ENCODE data around the gene PDHX. TPM values are rescaled to one million over a fixed set of nuclear protein-coding genes. Genes with fewer than 3 reads are reported as not detected.

The PDHX gene
- total and polyA plus RNA-seq, 10 of the 15 experiments (the other 5 are each of a cell fraction or from before 2014, with no cell fraction given): 14.5 to 41.9 (median 28.0) TPM

- Histone ChIP-seq H4K20me1 (ENCODE audit: control insufficient read depth, insufficient read depth) (no peaks in the 10 kb centered on the region), H3K4me1 (ENCODE audit: control insufficient read depth, insufficient read depth, low read length) (peaks cover 8% of the 10 kb centered on the region; the same call in 1 of the 2 replicates), H3K27ac (ENCODE audit: control insufficient read depth, insufficient read depth) (no peak overlapping the region), H2AFZ (ENCODE audit: control insufficient read depth, low read depth, low read length) (no peak overlapping the region), H3K9ac (ENCODE audit: control insufficient read depth, insufficient read depth, low read length) (no peak overlapping the region), H3K4me2 (ENCODE audit: control insufficient read depth, insufficient read depth) (peak overlapping the region; percentile 43; the same call in 1 of the 2 replicates), H3K9me3 (replicated peaks; ENCODE audit: control insufficient read depth, insufficient read depth, low read length) (no peaks in the 10 kb centered on the region), H3K36me3 (ENCODE audit: control insufficient read depth in 2 of 2, insufficient read depth in 2 of 2, low read length in 1 of 2) (no peaks in the 10 kb centered on the region), H3K27me3 (replicated peaks in 1 of 2; ENCODE audit: control insufficient read depth in 2 of 2, insufficient read depth in 2 of 2, low read length in 1 of 2) (no peaks in the 10 kb centered on the region), H3K4me3 (no peak overlapping the region), H3K79me2 (ENCODE audit: control insufficient read depth, insufficient read depth, low read length) (no peaks in the 10 kb centered on the region)
- DNase-seq (ENCODE audit: low read depth, low spot score) (no peak), ATAC-seq (peak; percentile 74), FAIRE-seq (peak; percentile 38)
- intact Hi-C loops (cut with micrococcal nuclease; ENCODE audit: unreplicated experiment): loop anchor here (1.0 kb wide), 3 partner anchors 240 to 393 kb away; no protein-coding TSS in a partner anchor
- RAD21 ChIA-PET (ENCODE audit: unreplicated experiment): interaction anchor here (0.6 to 6.9 kb wide), 14 partner anchors 71 to 393 kb away, joined by 3 to 79 read pairs (median 4); no protein-coding TSS in a partner anchor
- SMC1A ChIA-PET (ENCODE audit: uncharacterized antibody, unreplicated experiment): interaction anchor here (0.6 to 15.3 kb wide), 24 partner anchors 10 to 394 kb away, joined by 3 to 234 read pairs (median 4); partner anchors contain the start of gene CD44
- in situ Hi-C loops (cut with MboI): loop anchor here (5.0 kb wide), 2 partner anchors 239 to 394 kb away; no protein-coding TSS in a partner anchor
- POLR2A ChIA-PET: no interaction called here
- no TSS peak for BruUV-seq (replicated peaks)
- no peak for TF ChIP-seq ZNF217 (IDR thresholded peaks at IDR 0.05)
- peak; percentile 24 to 62 (median 41); a peak in 5 of 6 replicates for TF ChIP-seq CTCF (IDR thresholded peaks at IDR 0.05 in 2 of 3, conservative IDR thresholded peaks at IDR 0.05 in 1 of 3; ENCODE audit: control insufficient read depth in 2 of 3, extremely low read depth in 1 of 3, insufficient read depth in 1 of 3, low read depth in 3 of 3, low read length in 3 of 3)
- TF ChIP-seq MEF2A (IDR thresholded peaks at IDR 0.05; ENCODE audit: insufficient read depth, low read depth, low read length): peak; percentile 27; the same call in 1 of the 2 replicates
- TF ChIP-seq KAT2A (conservative IDR thresholded peaks at IDR 0.05; ENCODE audit: control insufficient read depth, low read depth, low read length): no peak
- TF ChIP-seq, protein P1, sequence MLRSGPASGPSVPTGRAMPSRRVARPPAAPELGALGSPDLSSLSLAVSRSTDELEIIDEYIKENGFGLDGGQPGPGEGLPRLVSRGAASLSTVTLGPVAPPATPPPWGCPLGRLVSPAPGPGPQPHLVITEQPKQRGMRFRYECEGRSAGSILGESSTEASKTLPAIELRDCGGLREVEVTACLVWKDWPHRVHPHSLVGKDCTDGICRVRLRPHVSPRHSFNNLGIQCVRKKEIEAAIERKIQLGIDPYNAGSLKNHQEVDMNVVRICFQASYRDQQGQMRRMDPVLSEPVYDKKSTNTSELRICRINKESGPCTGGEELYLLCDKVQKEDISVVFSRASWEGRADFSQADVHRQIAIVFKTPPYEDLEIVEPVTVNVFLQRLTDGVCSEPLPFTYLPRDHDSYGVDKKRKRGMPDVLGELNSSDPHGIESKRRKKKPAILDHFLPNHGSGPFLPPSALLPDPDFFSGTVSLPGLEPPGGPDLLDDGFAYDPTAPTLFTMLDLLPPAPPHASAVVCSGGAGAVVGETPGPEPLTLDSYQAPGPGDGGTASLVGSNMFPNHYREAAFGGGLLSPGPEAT (IDR thresholded peaks at IDR 0.05; ENCODE audit: low read depth): no peak
- peak; percentile 71; the same call in 1 of the 2 replicates for TF ChIP-seq SMC3 (IDR thresholded peaks at IDR 0.05; ENCODE audit: borderline replicate concordance, low read length)
- TF ChIP-seq, protein P2, sequence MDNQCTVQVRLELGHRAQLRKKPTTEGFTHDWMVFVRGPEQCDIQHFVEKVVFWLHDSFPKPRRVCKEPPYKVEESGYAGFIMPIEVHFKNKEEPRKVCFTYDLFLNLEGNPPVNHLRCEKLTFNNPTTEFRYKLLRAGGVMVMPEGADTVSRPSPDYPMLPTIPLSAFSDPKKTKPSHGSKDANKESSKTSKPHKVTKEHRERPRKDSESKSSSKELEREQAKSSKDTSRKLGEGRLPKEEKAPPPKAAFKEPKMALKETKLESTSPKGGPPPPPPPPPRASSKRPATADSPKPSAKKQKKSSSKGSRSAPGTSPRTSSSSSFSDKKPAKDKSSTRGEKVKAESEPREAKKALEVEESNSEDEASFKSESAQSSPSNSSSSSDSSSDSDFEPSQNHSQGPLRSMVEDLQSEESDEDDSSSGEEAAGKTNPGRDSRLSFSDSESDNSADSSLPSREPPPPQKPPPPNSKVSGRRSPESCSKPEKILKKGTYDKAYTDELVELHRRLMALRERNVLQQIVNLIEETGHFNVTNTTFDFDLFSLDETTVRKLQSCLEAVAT (IDR thresholded peaks at IDR 0.05): 0 out of 2 replicates have a peak, but pooled peaks have one; percentile 40
- peak; percentile 62 for TF ChIP-seq RAD21 (IDR thresholded peaks at IDR 0.05; ENCODE audit: insufficient read depth, low read depth, low read length)
- TF ChIP-seq, protein P3, sequence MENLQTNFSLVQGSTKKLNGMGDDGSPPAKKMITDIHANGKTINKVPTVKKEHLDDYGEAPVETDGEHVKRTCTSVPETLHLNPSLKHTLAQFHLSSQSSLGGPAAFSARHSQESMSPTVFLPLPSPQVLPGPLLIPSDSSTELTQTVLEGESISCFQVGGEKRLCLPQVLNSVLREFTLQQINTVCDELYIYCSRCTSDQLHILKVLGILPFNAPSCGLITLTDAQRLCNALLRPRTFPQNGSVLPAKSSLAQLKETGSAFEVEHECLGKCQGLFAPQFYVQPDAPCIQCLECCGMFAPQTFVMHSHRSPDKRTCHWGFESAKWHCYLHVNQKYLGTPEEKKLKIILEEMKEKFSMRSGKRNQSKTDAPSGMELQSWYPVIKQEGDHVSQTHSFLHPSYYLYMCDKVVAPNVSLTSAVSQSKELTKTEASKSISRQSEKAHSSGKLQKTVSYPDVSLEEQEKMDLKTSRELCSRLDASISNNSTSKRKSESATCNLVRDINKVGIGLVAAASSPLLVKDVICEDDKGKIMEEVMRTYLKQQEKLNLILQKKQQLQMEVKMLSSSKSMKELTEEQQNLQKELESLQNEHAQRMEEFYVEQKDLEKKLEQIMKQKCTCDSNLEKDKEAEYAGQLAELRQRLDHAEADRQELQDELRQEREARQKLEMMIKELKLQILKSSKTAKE (IDR thresholded peaks at IDR 0.05; ENCODE audit: low read depth, poor library complexity, severe bottlenecking): peak; percentile 44
- TF ChIP-seq RUNX3 (IDR thresholded peaks at IDR 0.05; ENCODE audit: low read length): peak; percentile 14; the same call in 1 of the 2 replicates
- TF ChIP-seq ATF2 (IDR thresholded peaks at IDR 0.05; ENCODE audit: low read length): peak; percentile 33; the same call in 1 of the 2 replicates
- TF ChIP-seq NFIC (IDR thresholded peaks at IDR 0.05; ENCODE audit: low read depth, low read length): 0 out of 2 replicates have a peak, but pooled peaks have one; percentile 21
- WGBS (ENCODE audit: insufficient coverage, insufficient replicate concordance, low lambda C conversion rate, missing lambda C conversion rate): 1% methylated on average over 3 of the region's 3 CpGs
- CTCF ChIA-PET: interaction anchor here (0.8 to 12.1 kb wide), 14 partner anchors 8 to 394 kb away, joined by 3 to 122 read pairs (median 4); no protein-coding TSS in a partner anchor
Measured at GRCh38 chr11:34997952-34998528, 81.6 kb downstream of the PDHX start.

All from GM12878 (cell line).